ENCODE data around the gene CACNA2D1.

Gene CACNA2D1

GRCh38 chr7:82270870-82271269 is 172.7 kb downstream of the CACNA2D1 start:
- no peak for DNase-seq

DNA sequence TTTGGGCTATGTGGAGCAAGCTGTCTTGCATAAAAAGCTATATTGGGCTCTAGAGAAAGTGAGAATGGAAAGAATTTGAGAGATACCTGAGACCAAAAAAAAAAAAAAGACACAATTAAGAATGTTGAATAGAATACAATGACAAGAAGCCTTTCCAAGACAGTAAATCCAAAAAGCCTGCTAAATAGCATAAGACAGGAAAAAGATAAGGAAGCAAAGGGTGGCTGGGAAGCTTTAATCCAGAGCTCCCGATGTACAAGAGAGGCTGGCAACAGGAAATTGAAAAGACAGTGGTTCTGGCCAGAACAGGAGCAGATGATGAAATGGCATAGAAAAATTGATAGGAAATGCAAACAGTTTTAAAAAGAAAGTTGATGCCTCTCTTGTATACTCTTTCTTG is 174.9 kb downstream of the CACNA2D1 start:
- no peak for DNase-seq

GRCh38 chr7:82266081-82266480 is 177.5 kb downstream of the CACNA2D1 start:
- DNase-seq = no peak

- no peak for DNase-seq
Measured at GRCh38 chr7:82264783-82265305, 178.7 kb downstream of the CACNA2D1 start.

- no peak for DNase-seq
Measured at GRCh38 chr7:82263920-82264782, 179.4 kb downstream of the CACNA2D1 start.

DNA sequence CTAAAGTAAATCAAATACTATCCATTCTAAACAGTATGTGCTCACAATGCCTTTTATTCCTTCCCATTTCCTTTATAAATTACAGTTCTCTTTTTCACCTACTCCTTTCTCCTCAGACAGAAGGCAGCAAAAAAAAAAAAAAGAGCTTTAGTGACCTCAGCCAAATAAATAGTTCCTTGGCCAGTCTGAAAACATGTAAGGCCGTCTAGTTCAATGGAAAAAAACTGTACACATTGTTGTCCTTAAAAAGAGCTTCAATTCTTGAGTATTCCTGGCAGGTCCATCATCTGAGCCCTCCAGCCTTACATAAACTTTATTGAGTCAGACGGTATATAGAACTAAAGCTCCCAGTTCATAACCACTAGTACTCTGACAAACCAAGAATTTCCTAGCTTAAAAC is 185.4 kb downstream of the CACNA2D1 start:
- no peak for DNase-seq

- no peak for DNase-seq
Measured at GRCh38 chr7:82257118-82257695, 186.4 kb downstream of the CACNA2D1 start.

DNA sequence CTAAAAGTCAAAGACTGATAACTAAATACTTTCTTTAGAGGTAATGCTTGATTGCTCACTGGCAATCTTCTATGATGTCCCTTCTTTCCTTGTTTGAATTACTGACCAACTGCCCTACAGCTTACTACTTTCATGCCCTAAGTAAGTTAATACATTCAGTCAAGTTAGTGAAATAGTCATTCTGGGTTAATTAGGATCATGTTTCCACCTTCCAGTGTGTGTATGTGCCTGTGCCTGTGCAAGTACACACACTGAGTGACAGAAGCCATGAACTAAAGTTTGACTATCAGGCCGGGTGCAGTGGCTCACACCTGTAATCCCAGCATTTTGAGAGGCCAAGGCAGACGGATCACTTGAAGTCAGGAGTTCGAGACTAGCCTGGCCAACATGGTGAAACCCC is 187.9 kb downstream of the CACNA2D1 start:
- no peak for DNase-seq

- no peak for DNase-seq
Measured at GRCh38 chr7:82250598-82250997, 193.0 kb downstream of the CACNA2D1 start.

DNA sequence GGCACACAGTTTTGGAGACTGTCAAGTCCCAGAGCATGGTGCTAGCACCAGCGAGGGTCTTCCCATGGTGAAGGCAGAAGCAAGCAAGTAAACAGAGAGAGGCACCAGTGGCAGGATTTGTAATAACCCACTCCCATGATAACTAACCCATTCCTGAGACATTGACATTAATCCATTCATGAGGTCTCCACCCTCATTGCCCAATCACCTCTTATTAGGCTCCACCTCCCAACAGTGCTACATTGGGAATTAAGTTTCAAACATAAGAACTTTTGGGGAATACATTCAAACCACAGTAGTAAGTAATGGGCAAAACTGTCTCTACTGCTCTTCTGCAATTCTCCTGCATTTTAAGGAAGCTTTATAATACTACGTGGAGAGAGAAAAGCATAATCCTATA is 193.6 kb downstream of the CACNA2D1 start:
- no peak for DNase-seq

DNA sequence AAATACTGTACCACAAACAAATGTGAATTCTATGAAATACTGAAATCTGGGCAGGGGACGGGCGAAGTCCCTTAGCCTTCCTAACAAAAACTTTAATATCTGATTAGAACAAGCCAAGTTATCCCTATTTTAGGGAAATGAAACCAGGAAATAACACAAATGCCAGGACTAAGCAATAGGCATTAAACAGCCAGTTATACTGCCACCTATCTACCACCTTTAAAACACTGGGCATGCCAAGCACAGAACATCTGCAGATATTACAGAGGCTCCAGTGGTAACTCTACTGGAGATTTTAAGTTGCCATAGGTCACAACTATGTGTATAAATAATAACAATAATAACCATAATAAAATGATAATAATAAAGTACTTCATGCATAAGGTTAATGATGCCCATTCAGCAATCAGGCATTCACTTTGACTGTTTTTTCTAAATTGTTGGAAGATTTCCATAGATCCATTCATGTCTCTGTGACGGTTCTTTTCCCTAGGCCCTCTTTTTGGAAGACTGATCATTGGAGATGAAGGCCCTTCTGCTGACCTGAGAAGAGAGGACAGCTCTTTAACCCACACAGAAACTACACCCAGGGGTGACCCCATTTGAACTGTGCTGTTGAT is 195.7 kb downstream of the CACNA2D1 start:
- no peak for DNase-seq

- DNase-seq = no peak
Measured at GRCh38 chr7:82244947-82245517, 198.5 kb downstream of the CACNA2D1 start.

GRCh38 chr7:82241356-82241755 is 202.2 kb downstream of the CACNA2D1 start:
- no peak for DNase-seq

DNA sequence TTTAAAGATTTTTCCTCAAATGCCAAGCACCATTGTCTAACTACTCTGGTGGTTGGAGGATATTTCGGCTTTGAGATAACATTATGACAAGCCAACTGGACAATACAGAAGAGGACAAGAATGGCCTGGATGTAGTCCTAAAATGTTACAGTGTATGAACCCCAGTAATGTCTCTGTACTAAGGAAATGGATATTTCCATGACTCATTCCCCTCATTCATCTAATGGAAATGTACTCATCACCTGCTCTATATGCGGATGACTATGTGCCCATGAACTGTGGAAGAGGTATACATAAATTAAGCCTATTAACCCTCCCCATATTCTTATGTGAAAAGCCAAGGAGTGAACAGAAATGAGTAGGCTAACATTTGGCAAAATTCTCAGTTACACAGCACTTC is 207.9 kb downstream of the CACNA2D1 start:
- DNase-seq = no peak

GRCh38 chr7:82234457-82235049 is 209.0 kb downstream of the CACNA2D1 start:
- no peak for DNase-seq

DNA sequence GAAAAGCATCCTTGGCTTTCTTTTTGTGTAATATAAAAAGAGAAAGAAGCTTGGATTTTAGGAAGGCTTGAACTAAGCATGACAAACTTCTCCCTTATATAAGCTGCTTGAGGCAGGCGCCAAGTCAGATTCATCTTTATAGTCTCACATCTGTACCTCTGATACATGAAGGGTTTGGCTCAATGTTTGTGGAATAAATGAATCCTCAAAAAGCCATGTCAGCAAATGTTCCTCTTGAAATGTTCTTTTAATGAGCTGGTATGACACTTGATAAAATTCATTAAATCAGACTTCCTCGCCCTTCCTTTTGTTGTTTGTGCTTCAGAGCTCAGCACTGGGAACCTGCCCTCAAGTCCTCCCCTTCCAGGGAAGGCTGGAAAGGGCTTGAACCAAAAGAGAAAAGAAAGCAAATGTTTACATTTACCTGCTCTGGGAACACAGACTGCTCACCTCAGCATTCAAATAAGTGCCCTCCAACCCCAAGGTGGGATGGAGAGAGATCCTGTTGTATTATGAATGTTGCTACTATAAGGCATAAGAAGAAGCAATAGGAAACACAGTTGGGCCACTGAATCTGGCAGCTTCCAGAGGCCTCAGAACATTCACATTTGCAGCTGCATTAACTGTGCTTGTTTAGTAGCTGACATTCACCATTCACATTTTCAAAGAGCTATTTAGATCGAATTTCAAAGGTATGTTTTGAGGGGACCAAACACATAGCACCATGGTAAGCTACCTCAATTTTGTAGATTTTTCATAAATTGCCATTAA is 212.6 kb downstream of the CACNA2D1 start:
- no peak for DNase-seq

DNA sequence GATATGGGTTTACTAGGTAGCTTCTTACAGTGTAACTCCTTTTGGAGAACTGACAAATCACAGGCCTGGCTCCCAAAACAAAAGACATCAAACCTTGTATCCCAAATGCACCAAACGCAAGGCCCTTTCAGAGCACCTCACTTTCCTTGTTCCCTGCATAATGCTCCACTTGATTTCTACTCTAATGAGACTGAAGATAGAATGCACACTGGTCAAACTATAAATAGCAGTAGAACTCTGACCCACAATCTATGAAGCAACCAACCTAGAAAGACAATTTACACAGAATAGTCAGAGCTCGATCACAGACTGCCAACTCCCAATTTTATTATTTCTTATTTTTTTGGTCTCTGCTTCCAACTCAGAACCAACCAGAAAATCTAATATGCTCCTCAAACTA is 214.4 kb downstream of the CACNA2D1 start:
- DNase-seq = no peak

DNA sequence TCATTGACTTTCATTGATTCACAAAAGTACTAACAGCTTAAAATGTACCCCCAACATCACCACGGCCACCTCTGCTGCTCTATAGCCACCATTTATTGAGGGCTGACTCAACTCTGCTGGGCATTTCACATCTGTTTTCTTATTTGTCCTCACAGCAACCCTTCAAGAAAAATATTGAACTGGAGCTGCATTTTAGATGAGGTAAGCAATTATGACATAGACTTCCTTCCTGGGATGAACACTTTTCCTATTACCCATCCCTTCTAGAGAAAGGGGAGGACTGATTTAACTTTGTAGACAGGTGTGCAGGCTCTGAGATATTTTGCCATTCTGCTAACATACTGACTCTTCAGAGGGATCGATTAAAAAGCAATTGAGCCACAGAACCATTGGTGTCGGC is 217.4 kb downstream of the CACNA2D1 start:
- no peak for DNase-seq

- DNase-seq = no peak
Measured at GRCh38 chr7:82224529-82224928, 219.0 kb downstream of the CACNA2D1 start.

DNA sequence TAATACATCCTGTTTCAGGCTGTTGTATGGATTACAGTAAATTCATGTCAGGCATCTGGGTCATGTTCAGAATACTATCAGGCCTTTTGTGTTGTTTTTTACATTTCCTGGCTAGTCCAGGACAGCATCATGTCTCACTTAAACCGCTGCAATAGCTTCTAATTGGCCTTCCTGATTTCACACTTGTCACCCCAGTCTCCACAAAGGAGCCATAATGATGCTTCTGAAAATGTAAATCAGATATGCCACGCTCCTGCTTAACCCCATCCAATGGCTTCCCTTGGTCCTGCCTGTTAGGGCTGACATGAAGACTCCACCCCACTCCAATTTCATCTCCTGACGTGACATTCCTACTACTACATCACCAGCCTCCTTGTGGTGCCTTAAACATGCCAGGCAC is 220.0 kb downstream of the CACNA2D1 start:
- DNase-seq = no peak

- no peak for DNase-seq
Measured at GRCh38 chr7:82221152-82221674, 222.4 kb downstream of the CACNA2D1 start.

GRCh38 chr7:82212466-82212865 is 231.1 kb downstream of the CACNA2D1 start:
- no peak for DNase-seq
